ENCODE measurements around the gene SEPTIN8.

The SEPTIN8 gene

GRCh38 chr5:132780577-132780976 is 3.5 kb upstream of the SEPTIN8 start:
- DNase-seq (ENCODE audit: low read depth), result no peak

- DNase-seq (ENCODE audit: low read depth), result no peak
Observed at GRCh38 chr5:132779961-132780360, 2.9 kb upstream of the SEPTIN8 start.

- DNase-seq (ENCODE audit: low read depth), result no peak
Observed at GRCh38 chr5:132778856-132779255, 1.8 kb upstream of the SEPTIN8 start.

- no peak for DNase-seq (ENCODE audit: low read depth)
Observed at GRCh38 chr5:132778129-132778528, 1.1 kb upstream of the SEPTIN8 start.

GRCh38 chr5:132776938-132777208 is 166 bp downstream of the SEPTIN8 start:
- no peak for DNase-seq (ENCODE audit: low read depth)

GRCh38 chr5:132776131-132776937 is 705 bp downstream of the SEPTIN8 start:
- no peak for DNase-seq (ENCODE audit: low read depth)

- no peak for DNase-seq (ENCODE audit: low read depth)
Observed at GRCh38 chr5:132775476-132775961, 1.5 kb downstream of the SEPTIN8 start.

- DNase-seq (ENCODE audit: low read depth), result no peak
Observed at GRCh38 chr5:132774896-132775295, 2.1 kb downstream of the SEPTIN8 start.

- DNase-seq (ENCODE audit: low read depth), result no peak
Observed at GRCh38 chr5:132774406-132774805, 2.6 kb downstream of the SEPTIN8 start.

- no peak for DNase-seq (ENCODE audit: low read depth)
Observed at GRCh38 chr5:132773601-132774355, 3.3 kb downstream of the SEPTIN8 start.

- DNase-seq (ENCODE audit: low read depth), result no peak
Observed at GRCh38 chr5:132773114-132773513, 3.9 kb downstream of the SEPTIN8 start.

GRCh38 chr5:132772291-132773070 is 4.6 kb downstream of the SEPTIN8 start:
- DNase-seq (ENCODE audit: low read depth), result no peak

- DNase-seq (ENCODE audit: low read depth), result no peak
Observed at GRCh38 chr5:132771503-132771998, 5.5 kb downstream of the SEPTIN8 start.

- DNase-seq (ENCODE audit: low read depth), result no peak
Observed at GRCh38 chr5:132770476-132771159, 6.4 kb downstream of the SEPTIN8 start.

- DNase-seq (ENCODE audit: low read depth), result no peak
Observed at GRCh38 chr5:132768485-132768868, 8.6 kb downstream of the SEPTIN8 start.

GRCh38 chr5:132767150-132767549 is 9.9 kb downstream of the SEPTIN8 start:
- DNase-seq (ENCODE audit: low read depth), result no peak

- no peak for DNase-seq (ENCODE audit: low read depth)
Observed at GRCh38 chr5:132766806-132767055, 10.3 kb downstream of the SEPTIN8 start.

- no peak for DNase-seq (ENCODE audit: low read depth)
Observed at GRCh38 chr5:132766020-132766805, 10.8 kb downstream of the SEPTIN8 start.

- no peak for DNase-seq (ENCODE audit: low read depth)
Observed at GRCh38 chr5:132765311-132766019, 11.6 kb downstream of the SEPTIN8 start.

GRCh38 chr5:132764671-132765238 is 12.3 kb downstream of the SEPTIN8 start:
- DNase-seq (ENCODE audit: low read depth), result no peak
